ENCODE measurements around the gene TPX2.

Gene TPX2

GRCh38 chr20:31717478-31718201 lies 21.4 kb upstream of the TPX2 start:
- H3K4me3 ChIP-seq (ENCODE audit: low read depth, low read length): peak overlapping the region; percentile 5
- TF ChIP-seq CTCF (IDR thresholded peaks at IDR 0.05; ENCODE audit: borderline replicate concordance, insufficient read depth, low read depth, low read length): no peak

GRCh38 chr20:31718952-31719643 lies 20.0 kb upstream of the TPX2 start:
- TF ChIP-seq CTCF (IDR thresholded peaks at IDR 0.05; ENCODE audit: borderline replicate concordance, insufficient read depth, low read depth, low read length): no peak
- peak overlapping the region; percentile 64 for H3K4me3 ChIP-seq (ENCODE audit: low read depth, low read length)

- H3K4me3 ChIP-seq (ENCODE audit: low read depth, low read length): peak overlapping the region; percentile 64
- TF ChIP-seq CTCF (IDR thresholded peaks at IDR 0.05; ENCODE audit: borderline replicate concordance, insufficient read depth, low read depth, low read length): no peak
Measured at GRCh38 chr20:31719644-31720485, 19.2 kb upstream of the TPX2 start.

- TF ChIP-seq CTCF (IDR thresholded peaks at IDR 0.05; ENCODE audit: borderline replicate concordance, insufficient read depth, low read depth, low read length): peak; percentile 12; the same call in 1 of the 2 replicates
- peak overlapping the region; percentile 64 for H3K4me3 ChIP-seq (ENCODE audit: low read depth, low read length)
Measured at GRCh38 chr20:31720486-31721407, 18.3 kb upstream of the TPX2 start.

GRCh38 chr20:31721408-31722256 lies 17.5 kb upstream of the TPX2 start:
- no peak for TF ChIP-seq CTCF (IDR thresholded peaks at IDR 0.05; ENCODE audit: borderline replicate concordance, insufficient read depth, low read depth, low read length)
- peak overlapping the region; percentile 64 for H3K4me3 ChIP-seq (ENCODE audit: low read depth, low read length)
